Astrocyte (in vitro differentiated cells and primary cell): ENCODE data around the gene BCAN. TPM values are rescaled to one million over a fixed set of nuclear protein-coding genes. Genes with fewer than 3 reads are reported as not detected.

Experiments
- DNase-seq: peaks from one replicate; pipeline ENCODE4 v3.0.0-alpha.2; 2010; ENCODE audit warnings: low read depth
- FAIRE-seq: peaks from 2 replicates; lab custom pipeline; 2011; peaks lifted over from hg19 to GRCh38; lab: Jason Lieb, UNC
- H2AFZ ChIP-seq: 2 replicates; pipeline ENCODE4 v1.6.0; 2012; ENCODE audit warnings: low read depth, low read length, inconsistent platforms
- H3K27ac ChIP-seq: 2 replicates; pipeline ENCODE4 v1.5.1; 2011; ENCODE audit warnings: low read depth, low read length, inconsistent platforms
- H3K27me3 ChIP-seq: 2 replicates; pipeline ENCODE4 v1.6.0; 2011; ENCODE audit warnings: low read length, inconsistent platforms; ENCODE audit not compliant: insufficient read depth
- H3K36me3 ChIP-seq: 2 replicates; pipeline ENCODE4 v1.5.1; 2011; ENCODE audit warnings: low read length, inconsistent platforms; ENCODE audit not compliant: insufficient read depth
- H3K4me1 ChIP-seq: 2 replicates; pipeline ENCODE4 v1.5.1; 2011; ENCODE audit warnings: low read length, inconsistent platforms; ENCODE audit not compliant: insufficient read depth
- H3K4me2 ChIP-seq: 2 replicates; pipeline ENCODE4 v1.6.0; 2012; ENCODE audit warnings: low read length, inconsistent platforms
- H3K4me3 ChIP-seq: 2 replicates; pipeline ENCODE4 v1.5.1; 2011; ENCODE audit warnings: low read depth, mild to moderate bottlenecking, low read length, inconsistent platforms; ENCODE audit not compliant: insufficient read depth
- H3K79me2 ChIP-seq: 2 replicates; pipeline ENCODE4 v1.6.0; 2012; ENCODE audit warnings: mild to moderate bottlenecking, low read length, inconsistent platforms; ENCODE audit not compliant: insufficient read depth
- H3K9ac ChIP-seq: 2 replicates; pipeline ENCODE4 v1.6.0; 2012; ENCODE audit warnings: mild to moderate bottlenecking, low read length, inconsistent platforms
- H3K9me3 ChIP-seq: 2 replicates; pipeline ENCODE4 v1.5.1; 2012; ENCODE audit warnings: low read depth, mild to moderate bottlenecking, low read length, inconsistent platforms; ENCODE audit not compliant: insufficient read depth
- H4K20me1 ChIP-seq: 2 replicates; pipeline ENCODE4 v1.6.0; 2012; ENCODE audit warnings: low read length, inconsistent platforms; ENCODE audit not compliant: insufficient read depth
- H3K27ac Mint-ChIP-seq: one replicate; pipeline ENCODE4 v1.8.0; 2021; ENCODE audit warnings: mild to moderate bottlenecking, mixed read lengths; ENCODE audit not compliant: unreplicated experiment
- H3K27me3 Mint-ChIP-seq: one replicate; pipeline ENCODE4 v1.8.0; 2021; ENCODE audit warnings: low read depth, mixed read lengths; ENCODE audit not compliant: unreplicated experiment
- H3K36me3 Mint-ChIP-seq: one replicate; pipeline ENCODE4 v1.8.0; 2021; ENCODE audit warnings: low read depth, mixed read lengths; ENCODE audit not compliant: unreplicated experiment
- H3K4me1 Mint-ChIP-seq: one replicate; pipeline ENCODE4 v1.8.0; 2021; ENCODE audit warnings: low read depth, mixed read lengths; ENCODE audit not compliant: unreplicated experiment
- H3K4me3 Mint-ChIP-seq: one replicate; pipeline ENCODE4 v1.8.0; 2021; ENCODE audit warnings: mild to moderate bottlenecking, moderate library complexity, mixed read lengths; ENCODE audit not compliant: unreplicated experiment
- H3K9me3 Mint-ChIP-seq: one replicate; pipeline ENCODE4 v1.8.0; 2021; ENCODE audit warnings: mild to moderate bottlenecking, mixed read lengths; ENCODE audit not compliant: unreplicated experiment
- CTCF ChIP-seq: IDR thresholded peaks from 2 replicates; pipeline ENCODE4 v1.5.1; 2011; ENCODE audit warnings: low read depth, mild to moderate bottlenecking, inconsistent platforms, low read length, moderate library complexity; ENCODE audit not compliant: insufficient read depth
- EZH2 ChIP-seq: IDR thresholded peaks from 2 replicates; pipeline ENCODE4 v1.6.1; 2012; ENCODE audit warnings: mild to moderate bottlenecking, low read length, inconsistent platforms; ENCODE audit not compliant: insufficient read depth
- total RNA-seq: library from RNA; stranded (reverse); gene quantifications from 2 replicates; pipeline ENCODE4 v1.2.1, GENCODE V29; 2021

Gene BCAN
- total RNA-seq, 1 donor from 2014 or later, result 0.41 TPM

DNA sequence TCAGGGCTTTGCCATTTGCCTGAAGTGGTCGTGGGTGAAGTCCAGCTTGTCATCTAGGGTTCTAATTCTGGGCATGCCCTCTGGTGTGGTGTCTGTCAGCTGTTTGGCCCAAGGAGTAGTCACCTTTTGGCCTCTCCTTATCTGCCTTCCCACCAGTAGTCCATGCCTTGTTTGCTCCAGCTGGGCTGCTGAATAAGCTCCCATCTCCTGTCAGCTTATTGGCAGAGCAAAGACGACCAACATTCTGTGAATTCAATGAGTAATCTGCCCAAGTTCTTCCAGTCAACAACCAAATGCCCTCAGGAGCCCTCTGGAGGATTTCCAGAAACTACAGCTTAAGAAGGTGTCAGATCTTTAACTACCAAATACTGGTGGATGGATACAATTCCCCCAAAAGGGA, 7.0 kb downstream of the BCAN start:
- no peaks in the 10 kb centered on the region for H3K9me3 Mint-ChIP-seq
- FAIRE-seq, result no peak
- Histone ChIP-seq H2AFZ (no peak overlapping the region), H4K20me1 (peaks cover 3% of the 10 kb centered on the region), H3K4me2 (no peak overlapping the region), H3K4me3 (no peak overlapping the region), H3K4me1 (no peaks in the 10 kb centered on the region), H3K27ac (no peak overlapping the region), H3K9me3 (peaks cover 3% of the 10 kb centered on the region), H3K36me3 (no peaks in the 10 kb centered on the region), H3K9ac (no peak overlapping the region), H3K27me3 (peaks cover 70% of the 10 kb centered on the region), H3K79me2 (no peaks in the 10 kb centered on the region)
- TF ChIP-seq CTCF (no peak), EZH2 (no peak)
- DNase-seq, result no peak
- H3K4me1 Mint-ChIP-seq, result no peaks in the 10 kb centered on the region
- no peak overlapping the region for H3K27ac Mint-ChIP-seq
- H3K36me3 Mint-ChIP-seq, result peaks cover 11% of the 10 kb centered on the region
- H3K4me3 Mint-ChIP-seq, result no peak overlapping the region
- H3K27me3 Mint-ChIP-seq, result peaks cover 80% of the 10 kb centered on the region

DNA sequence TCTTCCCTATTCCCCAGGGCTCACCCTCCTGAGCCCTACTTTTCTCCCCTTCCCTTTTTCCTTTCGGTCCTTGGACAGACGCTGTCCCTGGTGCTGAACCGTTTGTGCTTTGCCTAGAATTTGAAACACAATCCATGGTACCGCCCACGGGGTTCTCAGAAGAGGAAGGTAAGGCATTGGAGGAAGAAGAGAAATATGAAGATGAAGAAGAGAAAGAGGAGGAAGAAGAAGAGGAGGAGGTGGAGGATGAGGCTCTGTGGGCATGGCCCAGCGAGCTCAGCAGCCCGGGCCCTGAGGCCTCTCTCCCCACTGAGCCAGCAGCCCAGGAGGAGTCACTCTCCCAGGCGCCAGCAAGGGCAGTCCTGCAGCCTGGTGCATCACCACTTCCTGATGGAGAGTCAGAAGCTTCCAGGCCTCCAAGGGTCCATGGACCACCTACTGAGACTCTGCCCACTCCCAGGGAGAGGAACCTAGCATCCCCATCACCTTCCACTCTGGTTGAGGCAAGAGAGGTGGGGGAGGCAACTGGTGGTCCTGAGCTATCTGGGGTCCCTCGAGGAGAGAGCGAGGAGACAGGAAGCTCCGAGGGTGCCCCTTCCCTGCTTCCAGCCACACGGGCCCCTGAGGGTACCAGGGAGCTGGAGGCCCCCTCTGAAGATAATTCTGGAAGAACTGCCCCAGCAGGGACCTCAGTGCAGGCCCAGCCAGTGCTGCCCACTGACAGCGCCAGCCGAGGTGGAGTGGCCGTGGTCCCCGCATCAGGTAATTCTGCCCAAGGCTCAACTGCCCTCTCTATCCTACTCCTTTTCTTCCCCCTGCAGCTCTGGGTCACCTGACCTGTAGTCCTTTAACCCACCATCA, 10.4 kb downstream of the BCAN start:
- Histone ChIP-seq H4K20me1 (peaks cover 3% of the 10 kb centered on the region), H3K79me2 (no peaks in the 10 kb centered on the region), H3K4me3 (no peak overlapping the region), H3K27ac (no peak overlapping the region), H3K4me2 (no peak overlapping the region), H2AFZ (no peak overlapping the region), H3K4me1 (peaks cover 7% of the 10 kb centered on the region), H3K27me3 (peaks cover 57% of the 10 kb centered on the region), H3K36me3 (no peaks in the 10 kb centered on the region), H3K9ac (no peak overlapping the region), H3K9me3 (no peaks in the 10 kb centered on the region)
- H3K36me3 Mint-ChIP-seq, result peaks cover 10% of the 10 kb centered on the region
- no peak for DNase-seq
- peaks cover 5% of the 10 kb centered on the region for H3K4me1 Mint-ChIP-seq
- H3K27ac Mint-ChIP-seq, result no peak overlapping the region
- FAIRE-seq, result no peak
- H3K27me3 Mint-ChIP-seq, result peaks cover 86% of the 10 kb centered on the region
- TF ChIP-seq EZH2 (peak; percentile 31), CTCF (no peak)
- peaks cover 2% of the 10 kb centered on the region for H3K9me3 Mint-ChIP-seq
- H3K4me3 Mint-ChIP-seq, result no peak overlapping the region

DNA sequence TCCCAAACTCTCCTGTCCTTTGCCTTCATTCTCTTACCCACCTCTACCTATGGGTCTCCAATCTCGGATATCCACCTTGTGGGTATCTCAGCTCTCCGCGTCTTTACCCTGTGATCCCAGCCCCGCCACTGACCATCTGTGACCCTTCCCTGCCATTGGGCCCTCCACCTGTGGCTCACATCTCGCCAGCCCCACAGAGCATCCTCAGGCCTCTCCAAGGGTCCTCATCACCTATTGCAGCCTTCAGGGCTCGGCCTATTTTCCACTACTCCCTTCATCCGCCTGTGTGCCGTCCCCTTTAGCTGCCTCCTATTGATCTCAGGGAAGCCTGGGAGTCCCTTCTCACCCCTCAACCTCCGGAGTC, 11.1 kb downstream of the BCAN start:
- Histone ChIP-seq H4K20me1 (peaks cover 3% of the 10 kb centered on the region), H3K27ac (no peak overlapping the region), H3K36me3 (no peaks in the 10 kb centered on the region), H3K4me3 (no peak overlapping the region), H3K9ac (no peak overlapping the region), H3K9me3 (no peaks in the 10 kb centered on the region), H3K4me1 (peaks cover 11% of the 10 kb centered on the region), H3K4me2 (no peak overlapping the region), H3K27me3 (peaks cover 52% of the 10 kb centered on the region), H3K79me2 (no peaks in the 10 kb centered on the region), H2AFZ (no peak overlapping the region)
- Mint-ChIP-seq H3K4me1 (peaks cover 8% of the 10 kb centered on the region), H3K9me3 (peaks cover 2% of the 10 kb centered on the region), H3K4me3 (no peak overlapping the region), H3K27me3 (peaks cover 80% of the 10 kb centered on the region), H3K36me3 (peaks cover 10% of the 10 kb centered on the region), H3K27ac (no peak overlapping the region)
- FAIRE-seq (no peak), DNase-seq (no peak)
- TF ChIP-seq CTCF (no peak), EZH2 (no peak)
